HG02938 (cell line): ENCODE results near the gene EVA1B.

ENCODE experiments used
- ATAC-seq: cut with Tn5 transposase; IDR thresholded peaks from one replicate; pipeline ENCODE4 v1.9.1; 2021; ENCODE audit warnings: mild to moderate bottlenecking, moderate library complexity; ENCODE audit not compliant: unreplicated experiment

The EVA1B gene

DNA sequence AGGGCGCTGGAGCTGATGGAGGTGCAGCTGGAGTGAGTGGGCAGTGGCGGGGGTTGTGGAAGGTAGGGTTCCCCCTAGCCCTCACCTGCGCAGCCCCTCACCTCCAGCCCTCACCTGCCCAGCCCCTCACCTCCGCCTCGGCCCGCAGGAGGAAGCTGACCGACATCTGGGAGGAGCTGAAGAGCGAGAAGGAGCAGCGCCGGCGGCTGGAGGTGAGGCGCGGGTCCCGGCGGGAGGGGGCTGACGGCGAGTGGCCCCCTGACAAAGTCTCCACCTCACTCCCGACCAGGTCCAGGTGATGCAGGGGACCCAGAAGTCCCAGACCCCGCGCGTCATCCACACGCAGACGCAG, 2.7 kb downstream of the EVA1B start:
- ATAC-seq = no peak

GRCh38 chr1:36320291-36320761, 3.1 kb downstream of the EVA1B start:
- no peak for ATAC-seq

- ATAC-seq = no peak
These were observed 14.0 kb downstream of the EVA1B start for GRCh38 chr1:36309397-36309796.

- ATAC-seq = no peak
These were observed 15.7 kb downstream of the EVA1B start for GRCh38 chr1:36307601-36308330.

DNA sequence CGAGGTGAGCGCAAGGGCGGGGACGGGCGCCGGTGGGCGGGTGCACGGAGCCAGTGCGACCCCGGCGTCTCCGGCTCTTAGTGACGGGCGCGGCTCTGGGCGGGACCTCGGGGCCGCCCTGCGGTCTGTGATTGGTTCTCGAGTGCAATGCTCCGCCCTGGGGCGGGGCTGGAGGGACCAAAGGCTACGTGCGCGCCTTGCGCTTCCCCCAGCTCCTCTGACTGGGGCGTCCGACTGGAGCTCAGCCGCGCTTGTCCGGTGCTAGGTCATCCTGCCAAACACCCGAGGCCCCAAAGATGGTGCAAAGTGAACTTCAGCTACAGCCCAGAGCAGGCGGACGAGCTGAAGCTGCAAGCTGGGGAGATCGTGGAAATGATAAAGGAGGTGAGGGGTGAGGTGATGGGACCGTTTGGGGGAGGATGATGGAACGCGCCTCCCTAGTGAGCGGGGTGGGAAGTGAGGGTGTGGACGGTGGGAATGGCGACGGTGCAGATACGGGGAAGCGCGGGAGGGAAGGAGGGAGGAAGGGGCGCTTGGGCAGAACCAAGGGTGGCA, 16.5 kb downstream of the EVA1B start:
- peak; percentile 90 for ATAC-seq

GRCh38 chr1:36306210-36306901, 17.1 kb downstream of the EVA1B start, which contains the start of gene SH3D21:
Gene SH3D21, plus strand, starts transcription at chr1:36306368. Its CDS starts 53 bp downstream, at chr1:36306421.
- ATAC-seq = peak; percentile 47

- ATAC-seq = no peak
These were observed 17.6 kb downstream of the EVA1B start for GRCh38 chr1:36305915-36306209.

DNA sequence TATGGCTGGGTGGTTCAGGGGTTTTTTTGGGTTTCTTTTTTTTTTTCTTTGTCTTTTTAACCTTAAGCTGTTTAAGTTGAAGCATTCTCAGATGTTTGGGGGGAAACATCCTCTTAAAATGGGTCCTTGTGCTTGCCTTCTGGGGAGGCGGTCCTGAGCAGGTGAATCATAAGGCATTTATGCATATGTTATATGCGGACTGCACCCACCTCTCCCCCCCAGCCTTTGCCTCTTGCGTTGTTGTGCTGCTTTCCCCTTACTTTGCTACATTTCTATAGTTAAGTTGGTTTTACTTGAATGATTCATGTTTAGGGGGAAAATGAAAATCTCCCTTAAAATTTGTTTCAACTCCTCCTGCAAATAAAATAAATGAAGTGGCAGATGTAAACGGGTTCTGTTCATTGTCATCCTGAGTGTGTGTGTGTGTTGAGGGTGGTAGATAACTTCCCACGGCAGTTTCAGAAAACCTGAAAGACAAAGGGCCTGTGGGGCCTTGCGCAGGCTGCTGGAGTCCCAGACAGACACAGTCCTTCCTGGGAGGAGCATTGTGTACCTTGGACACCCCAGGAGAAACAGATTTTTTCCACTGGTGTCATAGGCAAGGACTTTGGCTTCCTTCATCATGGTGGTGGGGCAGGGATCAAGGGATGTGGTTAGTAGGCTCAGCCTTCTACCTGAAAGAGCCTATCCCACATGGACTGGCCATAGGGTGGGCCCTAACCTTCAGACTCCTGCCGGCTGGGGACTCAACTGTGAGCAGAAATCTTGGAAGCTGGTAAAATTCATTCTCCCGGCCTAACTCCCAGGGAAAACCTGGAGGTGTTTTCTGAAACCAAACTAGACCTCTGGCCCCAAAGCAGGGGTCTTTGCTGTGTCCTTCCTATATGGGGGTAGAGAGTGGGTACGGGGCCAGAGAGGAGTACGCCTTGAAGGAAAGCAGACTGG, 18.2 kb downstream of the EVA1B start:
- no peak for ATAC-seq

- no peak for ATAC-seq
These were observed 18.9 kb downstream of the EVA1B start for GRCh38 chr1:36304521-36304920.

- no peak for ATAC-seq
These were observed 19.6 kb downstream of the EVA1B start for GRCh38 chr1:36303650-36304360.

GRCh38 chr1:36303244-36303643, 20.2 kb downstream of the EVA1B start:
- ATAC-seq = no peak

GRCh38 chr1:36301220-36301619, 22.2 kb downstream of the EVA1B start:
- no peak for ATAC-seq

GRCh38 chr1:36300526-36300925, 22.9 kb downstream of the EVA1B start:
- ATAC-seq = no peak

- ATAC-seq = no peak
These were observed 24.8 kb downstream of the EVA1B start for GRCh38 chr1:36298640-36299039.

GRCh38 chr1:36297062-36297461, 26.4 kb downstream of the EVA1B start:
- no peak for ATAC-seq

DNA sequence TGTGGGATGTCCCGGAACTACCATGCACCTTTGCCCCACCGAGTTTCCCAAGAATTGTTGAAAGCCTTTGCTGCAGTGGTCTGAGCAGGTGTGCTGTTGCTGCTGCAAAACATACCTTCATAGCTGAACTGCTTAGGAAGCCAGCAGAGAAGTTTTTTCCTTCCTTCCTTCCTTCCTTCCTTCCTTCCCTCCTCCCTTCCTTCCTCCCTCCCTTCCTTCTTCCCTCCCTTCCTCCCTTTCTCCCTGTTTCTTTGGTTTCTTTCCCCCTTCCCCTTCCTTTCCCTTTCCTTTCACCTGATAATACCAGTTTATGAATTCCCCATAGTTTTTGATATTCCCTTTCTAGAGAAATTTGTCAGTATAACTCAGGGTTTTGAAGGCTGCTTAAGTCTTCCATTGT, 28.1 kb downstream of the EVA1B start:
- no peak for ATAC-seq

GRCh38 chr1:36287595-36287994, 35.9 kb downstream of the EVA1B start:
- ATAC-seq = no peak

- no peak for ATAC-seq
These were observed 36.6 kb downstream of the EVA1B start for GRCh38 chr1:36286802-36287201.

GRCh38 chr1:36285443-36286101, 37.9 kb downstream of the EVA1B start:
- no peak for ATAC-seq

- ATAC-seq = no peak
These were observed 38.9 kb downstream of the EVA1B start for GRCh38 chr1:36284517-36284916.
